ENCODE measurements around the gene LRMDA.

DNA sequence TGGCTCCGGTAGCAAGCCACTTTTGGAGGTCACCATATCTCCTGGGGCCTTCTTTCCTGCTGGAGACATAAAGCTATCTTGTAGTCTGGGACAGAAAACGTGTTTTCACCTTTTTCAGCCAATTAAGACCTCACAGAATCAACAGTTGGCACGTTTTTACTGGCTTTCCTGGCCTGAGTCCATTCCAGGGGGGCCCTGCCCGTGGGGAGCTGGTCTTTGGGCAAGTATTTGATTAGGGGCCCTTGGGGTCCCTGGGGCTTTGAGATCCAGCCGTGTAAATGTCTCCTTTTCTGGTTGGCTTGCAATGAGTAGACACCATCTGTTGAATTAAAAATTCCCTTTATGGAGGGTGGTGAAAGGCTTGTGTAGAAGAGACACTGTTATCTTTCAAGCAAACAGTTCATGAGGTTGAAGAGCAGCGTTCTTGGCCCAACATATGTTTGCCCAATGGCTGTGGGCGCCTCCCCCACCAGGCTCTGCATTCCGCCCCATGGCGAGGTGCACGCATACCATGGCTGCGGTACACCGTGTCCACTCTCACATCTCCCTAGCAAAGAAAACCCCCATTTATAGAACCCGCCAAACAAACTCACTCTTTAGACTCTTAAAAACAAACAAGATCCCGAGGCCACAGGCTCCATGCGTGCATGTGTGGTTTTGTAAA, 593.2 kb downstream of the LRMDA start:
- TF ChIP-seq, protein P1, sequence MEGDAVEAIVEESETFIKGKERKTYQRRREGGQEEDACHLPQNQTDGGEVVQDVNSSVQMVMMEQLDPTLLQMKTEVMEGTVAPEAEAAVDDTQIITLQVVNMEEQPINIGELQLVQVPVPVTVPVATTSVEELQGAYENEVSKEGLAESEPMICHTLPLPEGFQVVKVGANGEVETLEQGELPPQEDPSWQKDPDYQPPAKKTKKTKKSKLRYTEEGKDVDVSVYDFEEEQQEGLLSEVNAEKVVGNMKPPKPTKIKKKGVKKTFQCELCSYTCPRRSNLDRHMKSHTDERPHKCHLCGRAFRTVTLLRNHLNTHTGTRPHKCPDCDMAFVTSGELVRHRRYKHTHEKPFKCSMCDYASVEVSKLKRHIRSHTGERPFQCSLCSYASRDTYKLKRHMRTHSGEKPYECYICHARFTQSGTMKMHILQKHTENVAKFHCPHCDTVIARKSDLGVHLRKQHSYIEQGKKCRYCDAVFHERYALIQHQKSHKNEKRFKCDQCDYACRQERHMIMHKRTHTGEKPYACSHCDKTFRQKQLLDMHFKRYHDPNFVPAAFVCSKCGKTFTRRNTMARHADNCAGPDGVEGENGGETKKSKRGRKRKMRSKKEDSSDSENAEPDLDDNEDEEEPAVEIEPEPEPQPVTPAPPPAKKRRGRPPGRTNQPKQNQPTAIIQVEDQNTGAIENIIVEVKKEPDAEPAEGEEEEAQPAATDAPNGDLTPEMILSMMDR (IDR thresholded peaks at IDR 0.05), result no peak
- no peak for TF ChIP-seq POLR2A (IDR thresholded peaks at IDR 0.05)
- no peak for TF ChIP-seq POLR2AphosphoS5 (IDR thresholded peaks at IDR 0.05)

Measured in sigmoid colon (tissue), 4 donors.